ENCODE data around the gene ISM2.
A peak's percentile ranks its signal among the peaks of the same experiment; 100 is the strongest.

ISM2 gene

DNA sequence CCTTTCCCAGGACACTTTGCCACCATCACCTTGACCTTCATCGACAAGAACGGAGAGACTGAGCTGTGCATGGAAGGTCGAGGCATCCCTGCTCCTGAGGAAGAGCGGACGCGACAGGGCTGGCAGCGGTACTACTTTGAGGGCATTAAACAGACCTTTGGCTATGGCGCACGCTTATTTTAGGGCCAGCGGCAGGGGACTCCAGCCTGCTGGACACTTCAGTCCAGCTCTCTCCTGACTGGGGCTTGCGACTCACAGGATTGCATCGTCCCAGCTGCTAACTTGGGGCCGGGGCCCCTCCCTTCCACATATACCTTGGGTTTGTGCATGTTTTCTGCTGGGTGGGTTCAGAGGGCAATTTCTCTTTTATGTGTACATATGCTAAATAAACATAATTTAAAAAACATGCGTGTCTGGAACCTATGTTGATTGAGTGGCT is 29.5 kb downstream of the ISM2 start:
- peaks cover 34 to 42% of the 10 kb centered on the region in 2 donors for H3K36me3 ChIP-seq (ENCODE audit: control insufficient read depth in 2 of 2, insufficient read depth in 2 of 2, low read length in 2 of 2)
- H3K27me3 ChIP-seq (ENCODE audit: control insufficient read depth in 1 of 2, insufficient read depth in 2 of 2, low read length in 2 of 2): no peaks in the 10 kb centered on the region
- H3K9me3 ChIP-seq (ENCODE audit: control insufficient read depth in 2 of 2, low read length in 2 of 2): no peaks in the 10 kb centered on the region
- no peaks in the 10 kb centered on the region for H3K4me1 ChIP-seq (ENCODE audit: control insufficient read depth, insufficient read depth, low read length)
- no peak overlapping the region for H3K27ac ChIP-seq (ENCODE audit: low read length)
- H3K9ac ChIP-seq (ENCODE audit: low read length in 2 of 2): no peak overlapping the region
- no peak overlapping the region for H3K4me3 ChIP-seq (ENCODE audit: low read length in 2 of 2)

DNA sequence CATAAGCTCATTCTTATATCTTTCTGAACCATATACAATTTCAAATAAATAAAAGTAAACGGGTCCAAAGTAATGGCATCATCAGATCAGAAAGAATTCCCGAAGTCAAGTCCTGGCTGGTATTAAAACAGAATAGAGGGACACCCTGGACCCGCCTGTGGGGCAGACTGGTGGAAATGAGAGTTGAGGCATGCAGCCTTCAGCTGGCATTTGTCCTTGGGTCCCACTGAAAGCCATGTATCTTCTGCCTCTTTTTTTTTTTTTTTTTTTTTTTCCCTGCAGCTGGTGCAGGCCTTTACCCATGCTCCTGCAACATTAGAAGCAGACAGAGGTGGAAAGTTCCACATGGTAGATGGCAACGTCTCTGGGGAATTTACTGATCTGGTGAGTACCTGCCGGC is 30.8 kb downstream of the ISM2 start:
- H3K9ac ChIP-seq (ENCODE audit: low read length in 2 of 2): no peak overlapping the region
- no peaks in the 10 kb centered on the region for H3K27me3 ChIP-seq (ENCODE audit: control insufficient read depth in 1 of 2, insufficient read depth in 2 of 2, low read length in 2 of 2)
- peaks cover 39 to 52% of the 10 kb centered on the region in 2 donors for H3K36me3 ChIP-seq (ENCODE audit: control insufficient read depth in 2 of 2, insufficient read depth in 2 of 2, low read length in 2 of 2)
- no peak overlapping the region for H3K27ac ChIP-seq (ENCODE audit: low read length)
- H3K4me1 ChIP-seq (ENCODE audit: control insufficient read depth, insufficient read depth, low read length): no peaks in the 10 kb centered on the region
- H3K4me3 ChIP-seq (ENCODE audit: low read length in 2 of 2): no peak overlapping the region
- H3K9me3 ChIP-seq (ENCODE audit: control insufficient read depth in 2 of 2, low read length in 2 of 2): no peaks in the 10 kb centered on the region

DNA sequence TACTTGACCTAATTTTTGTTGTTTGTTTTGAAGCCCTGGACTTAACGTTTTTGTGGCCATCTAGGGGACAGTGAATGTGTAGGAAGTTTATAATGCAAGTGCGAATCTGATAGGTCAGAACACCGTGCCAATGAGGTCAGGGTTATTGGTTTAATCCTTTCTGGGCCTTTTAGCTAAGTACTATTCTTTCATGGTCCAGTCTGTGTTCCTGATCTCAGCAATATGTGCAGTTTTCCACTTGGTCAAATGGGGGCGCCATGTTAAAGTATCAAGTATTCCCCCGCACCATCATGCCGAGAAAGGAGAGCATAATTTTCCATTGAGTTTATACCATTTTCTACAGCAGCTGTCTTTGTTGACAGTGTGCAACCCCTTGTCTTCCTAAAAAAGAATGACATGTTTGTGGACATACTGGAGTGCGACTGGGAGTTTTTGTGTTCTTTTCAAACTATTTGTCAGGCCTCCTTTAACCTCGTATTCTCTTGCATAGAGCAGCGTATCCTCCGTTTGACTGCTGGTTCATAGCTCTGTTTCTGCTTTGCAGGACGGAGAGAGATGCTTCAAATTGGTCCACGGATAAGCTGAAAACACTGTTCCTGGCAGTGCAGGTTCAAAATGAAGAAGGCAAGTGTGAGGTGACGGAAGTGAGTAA is 39.4 kb downstream of the ISM2 start:
- no peak overlapping the region for H3K27ac ChIP-seq (ENCODE audit: low read length)
- H3K36me3 ChIP-seq (ENCODE audit: control insufficient read depth in 2 of 2, insufficient read depth in 2 of 2, low read length in 2 of 2): peaks cover 28 to 36% of the 10 kb centered on the region in 2 donors
- H3K4me1 ChIP-seq (ENCODE audit: control insufficient read depth, insufficient read depth, low read length): peaks cover 20% of the 10 kb centered on the region
- H3K9ac ChIP-seq (ENCODE audit: low read length in 2 of 2): peak overlapping the region in 1 of 2 donors; percentile 95
- H3K4me3 ChIP-seq (ENCODE audit: low read length in 2 of 2): peak overlapping the region; percentile 89 to 99
- no peaks in the 10 kb centered on the region for H3K27me3 ChIP-seq (ENCODE audit: control insufficient read depth in 1 of 2, insufficient read depth in 2 of 2, low read length in 2 of 2)
- no peaks in the 10 kb centered on the region for H3K9me3 ChIP-seq (ENCODE audit: control insufficient read depth in 2 of 2, low read length in 2 of 2)

DNA sequence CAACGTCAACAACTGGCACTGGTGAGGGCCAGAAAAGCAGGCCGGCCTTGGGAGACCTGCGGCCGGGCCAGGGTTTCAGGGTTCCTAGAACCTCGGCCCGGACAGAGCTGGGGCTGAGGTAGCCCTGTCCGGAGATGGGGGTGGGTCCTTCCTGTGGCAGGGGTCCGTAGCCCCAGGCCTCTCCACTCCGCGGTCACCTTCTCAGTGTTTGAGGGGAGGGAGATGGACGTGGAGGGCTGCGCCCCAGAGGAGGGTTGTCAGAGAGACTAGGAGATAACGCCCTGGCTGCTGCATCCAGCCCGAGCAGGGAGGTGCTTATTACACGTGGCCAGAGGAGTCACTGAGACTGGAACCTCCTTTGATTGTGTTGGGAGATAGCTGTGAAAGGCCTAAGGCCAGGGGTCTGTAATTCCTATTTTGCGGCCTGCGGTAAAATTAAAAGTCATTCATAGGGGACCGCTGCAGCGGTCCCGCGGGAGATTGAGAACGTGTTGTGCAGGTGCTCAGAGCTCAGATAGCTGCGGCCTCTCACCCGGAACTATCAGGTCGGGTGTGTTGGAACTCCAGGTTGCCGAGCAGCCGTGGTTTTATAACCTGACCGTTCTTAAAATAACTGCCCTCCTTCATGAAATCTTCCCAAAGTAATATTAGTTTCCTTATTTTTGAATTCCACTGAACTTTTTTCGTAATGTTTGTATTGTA is 40.2 kb downstream of the ISM2 start:
- H3K4me3 ChIP-seq (ENCODE audit: low read length in 2 of 2): peak overlapping the region; percentile 89 to 99
- no peaks in the 10 kb centered on the region for H3K9me3 ChIP-seq (ENCODE audit: control insufficient read depth in 2 of 2, low read length in 2 of 2)
- no peaks in the 10 kb centered on the region for H3K27me3 ChIP-seq (ENCODE audit: control insufficient read depth in 1 of 2, insufficient read depth in 2 of 2, low read length in 2 of 2)
- peaks cover 24 to 29% of the 10 kb centered on the region in 2 donors for H3K36me3 ChIP-seq (ENCODE audit: control insufficient read depth in 2 of 2, insufficient read depth in 2 of 2, low read length in 2 of 2)
- peak overlapping the region; percentile 95 to 98 for H3K9ac ChIP-seq (ENCODE audit: low read length in 2 of 2)
- H3K4me1 ChIP-seq (ENCODE audit: control insufficient read depth, insufficient read depth, low read length): peaks cover 20% of the 10 kb centered on the region
- H3K27ac ChIP-seq (ENCODE audit: low read length): peak overlapping the region; percentile 93

DNA sequence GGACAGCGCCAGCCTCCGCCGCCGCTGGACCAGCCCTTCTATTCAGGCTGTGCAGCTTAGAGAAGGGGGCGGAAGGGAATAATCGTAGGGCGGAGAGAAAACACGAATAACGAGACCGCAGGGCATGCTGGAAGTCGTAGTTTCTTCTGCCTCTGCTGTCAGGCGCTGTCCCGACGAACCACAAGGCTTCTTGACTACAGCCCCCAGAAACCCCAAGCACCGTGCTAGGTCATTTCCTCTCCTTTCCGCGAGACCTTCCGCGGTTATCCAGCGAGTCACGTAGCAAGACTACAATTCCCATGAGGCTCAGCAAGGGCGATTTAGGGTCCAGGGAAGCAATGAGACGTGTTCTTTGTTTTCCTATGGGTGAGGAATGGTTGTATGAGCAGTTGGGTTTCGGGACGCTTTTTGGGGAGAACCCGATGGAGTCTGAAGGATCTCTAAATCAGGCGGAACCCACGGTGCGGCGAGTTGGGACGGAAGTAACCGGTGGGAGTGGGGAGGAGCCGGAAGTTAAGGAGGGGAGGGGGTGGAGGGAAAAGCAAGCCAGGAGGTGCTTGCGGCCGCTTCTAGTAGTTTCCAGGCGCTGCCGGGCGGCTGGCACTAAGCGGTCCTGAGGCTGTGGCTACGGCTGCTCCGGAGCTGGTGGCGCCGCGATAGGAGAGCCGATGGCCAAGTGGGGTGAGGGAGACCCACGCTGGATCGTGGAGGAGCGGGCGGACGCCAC is 40.9 kb downstream of the ISM2 start, which contains the start of the genes AHSA1 and VIPAS39:
AHSA1 (plus strand) TSS at position 572 of the 727 bp plus-strand sequence; CDS start at position 669, 97 bp downstream.
VIPAS39 (minus strand) TSS at position 80 of the 727 bp plus-strand sequence. CDS start 3,499 bp downstream, outside the sequence.
- H3K4me1 ChIP-seq (ENCODE audit: control insufficient read depth, insufficient read depth, low read length): peaks cover 20% of the 10 kb centered on the region
- H3K27ac ChIP-seq (ENCODE audit: low read length): peak within 1 kb of the TSS; percentile 93
- no peaks in the 10 kb centered on the region for H3K9me3 ChIP-seq (ENCODE audit: control insufficient read depth in 2 of 2, low read length in 2 of 2)
- peak within 1 kb of the TSS; percentile 95 to 98 for H3K9ac ChIP-seq (ENCODE audit: low read length in 2 of 2)
- H3K4me3 ChIP-seq (ENCODE audit: low read length in 2 of 2): peak within 1 kb of the TSS; percentile 89 to 99
- peaks cover 27% of the 10 kb centered on the region in 2 donors for H3K36me3 ChIP-seq (ENCODE audit: control insufficient read depth in 2 of 2, insufficient read depth in 2 of 2, low read length in 2 of 2)
- H3K27me3 ChIP-seq (ENCODE audit: control insufficient read depth in 1 of 2, insufficient read depth in 2 of 2, low read length in 2 of 2): no peaks in the 10 kb centered on the region

DNA sequence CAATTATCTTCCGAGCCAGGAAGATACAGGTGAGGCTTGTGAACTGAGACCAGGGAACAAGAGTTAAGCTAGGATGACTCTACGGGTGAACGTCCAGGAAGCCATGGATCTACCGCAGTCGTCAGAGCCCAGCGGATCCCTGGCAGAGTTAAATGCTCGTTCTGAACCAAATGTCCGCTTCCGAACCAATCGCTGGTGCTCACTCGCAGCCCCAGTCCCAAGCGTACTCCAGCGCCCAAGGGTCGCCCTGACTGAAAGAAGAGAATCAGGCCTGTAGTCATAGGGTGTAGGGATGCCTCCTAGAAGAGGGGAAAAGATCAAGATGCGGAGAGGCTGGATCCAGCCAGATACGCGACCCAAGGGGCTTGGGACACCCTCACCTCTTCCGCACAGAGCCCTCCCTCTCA is 41.5 kb downstream of the ISM2 start:
- peaks cover 21 to 22% of the 10 kb centered on the region in 2 donors for H3K36me3 ChIP-seq (ENCODE audit: control insufficient read depth in 2 of 2, insufficient read depth in 2 of 2, low read length in 2 of 2)

DNA sequence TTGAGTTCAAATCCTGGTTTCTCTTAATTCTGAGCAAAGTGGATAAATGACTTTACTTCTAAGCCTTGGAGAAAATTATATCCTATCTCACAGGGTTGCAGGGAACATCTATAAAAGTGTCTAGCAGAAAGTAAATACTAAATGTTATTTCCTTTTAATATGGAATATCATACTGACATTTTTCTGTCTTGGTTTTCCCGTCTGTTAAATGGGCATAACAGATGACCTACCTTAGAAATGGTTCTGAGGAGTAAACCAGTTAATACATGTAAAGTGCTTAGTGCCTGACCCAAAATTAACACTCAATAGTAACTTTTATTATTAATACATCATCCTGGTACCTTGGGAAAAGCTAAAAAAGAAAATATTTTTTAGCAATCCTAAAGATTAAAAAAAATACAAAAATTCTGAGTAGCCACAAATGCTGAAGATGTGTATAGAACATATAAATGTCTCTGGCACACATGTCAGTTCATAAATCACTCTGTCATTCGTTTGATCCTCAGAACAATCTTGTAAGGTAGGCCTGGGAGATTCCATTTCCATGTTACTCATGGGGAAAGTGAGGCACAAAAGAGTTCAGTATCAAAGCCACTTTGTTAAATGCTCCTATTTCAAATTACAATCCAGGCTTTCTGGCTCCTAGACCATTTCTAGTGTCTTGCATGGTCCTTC is 42.5 kb downstream of the ISM2 start:
- Histone ChIP-seq H3K9ac (ENCODE audit: low read length in 2 of 2) (peak overlapping the region; percentile 95 to 98), H3K36me3 (ENCODE audit: control insufficient read depth in 2 of 2, insufficient read depth in 2 of 2, low read length in 2 of 2) (peaks cover 14 to 16% of the 10 kb centered on the region in 2 donors), H3K4me3 (ENCODE audit: low read length in 2 of 2) (peak overlapping the region; percentile 89 to 99)

More for the DNA sequence above, 41.5 kb downstream of the ISM2 start:
- Histone ChIP-seq H3K9me3 (ENCODE audit: control insufficient read depth in 2 of 2, low read length in 2 of 2) (no peaks in the 10 kb centered on the region), H3K27ac (ENCODE audit: low read length) (peak overlapping the region; percentile 93), H3K4me3 (ENCODE audit: low read length in 2 of 2) (peak overlapping the region; percentile 89 to 99), H3K9ac (ENCODE audit: low read length in 2 of 2) (peak overlapping the region; percentile 95 to 98), H3K27me3 (ENCODE audit: control insufficient read depth in 1 of 2, insufficient read depth in 2 of 2, low read length in 2 of 2) (no peaks in the 10 kb centered on the region), H3K4me1 (ENCODE audit: control insufficient read depth, insufficient read depth, low read length) (peaks cover 20% of the 10 kb centered on the region)

DNA sequence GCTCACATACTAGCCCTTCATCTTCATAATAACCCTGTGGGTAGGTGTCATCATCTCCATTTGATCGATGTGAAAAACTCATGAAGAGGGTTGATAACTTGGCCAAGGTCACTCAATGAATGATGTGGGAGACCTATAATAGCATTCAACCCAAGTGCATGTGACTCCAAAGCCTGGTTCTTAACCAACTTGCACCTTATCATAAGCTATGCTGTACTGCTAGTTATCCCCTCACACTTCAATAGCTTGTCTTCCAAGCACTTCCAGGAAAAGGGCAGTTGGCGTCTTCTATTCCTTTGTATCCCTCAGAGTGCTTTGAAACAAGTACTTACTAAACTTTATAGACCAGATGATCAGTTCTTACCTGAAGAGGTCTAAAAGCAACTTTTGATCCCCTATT is 56.4 kb downstream of the ISM2 start:
- Histone ChIP-seq H3K4me1 (ENCODE audit: control insufficient read depth, insufficient read depth, low read length) (no peaks in the 10 kb centered on the region), H3K27me3 (ENCODE audit: control insufficient read depth in 1 of 2, insufficient read depth in 2 of 2, low read length in 2 of 2) (no peaks in the 10 kb centered on the region), H3K9ac (ENCODE audit: low read length in 2 of 2) (no peak overlapping the region), H3K36me3 (ENCODE audit: control insufficient read depth in 2 of 2, insufficient read depth in 2 of 2, low read length in 2 of 2) (peaks cover 33 to 38% of the 10 kb centered on the region in 2 donors), H3K9me3 (ENCODE audit: control insufficient read depth in 2 of 2, low read length in 2 of 2) (no peaks in the 10 kb centered on the region), H3K4me3 (ENCODE audit: low read length in 2 of 2) (no peak overlapping the region), H3K27ac (ENCODE audit: low read length) (no peak overlapping the region)

More for the DNA sequence above, 42.5 kb downstream of the ISM2 start:
- peaks cover 20% of the 10 kb centered on the region for H3K4me1 ChIP-seq (ENCODE audit: control insufficient read depth, insufficient read depth, low read length)
- no peaks in the 10 kb centered on the region for H3K27me3 ChIP-seq (ENCODE audit: control insufficient read depth in 1 of 2, insufficient read depth in 2 of 2, low read length in 2 of 2)
- H3K27ac ChIP-seq (ENCODE audit: low read length): no peak overlapping the region
- no peaks in the 10 kb centered on the region for H3K9me3 ChIP-seq (ENCODE audit: control insufficient read depth in 2 of 2, low read length in 2 of 2)

DNA sequence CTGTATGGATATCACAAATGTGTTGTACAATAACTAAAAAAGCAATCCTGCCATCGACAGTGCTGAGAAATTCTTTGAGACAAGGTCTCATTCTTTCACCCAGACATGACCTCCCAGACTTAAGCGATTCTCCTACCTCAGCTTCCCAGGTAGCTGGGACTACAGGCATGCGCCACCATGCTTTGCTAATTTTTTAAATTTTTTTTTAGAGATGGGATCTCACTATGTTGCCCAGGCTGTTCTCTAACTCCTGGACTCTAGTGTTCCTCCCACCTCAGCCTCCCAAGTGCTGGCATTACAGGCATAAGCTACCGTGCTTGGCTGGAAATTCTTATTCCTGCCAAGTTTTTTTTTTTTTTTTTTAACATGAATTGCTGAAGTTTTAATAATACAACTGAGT is 58.8 kb downstream of the ISM2 start:
- Histone ChIP-seq H3K36me3 (ENCODE audit: control insufficient read depth in 2 of 2, insufficient read depth in 2 of 2, low read length in 2 of 2) (peaks cover 44 to 55% of the 10 kb centered on the region in 2 donors), H3K9me3 (ENCODE audit: control insufficient read depth in 2 of 2, low read length in 2 of 2) (no peaks in the 10 kb centered on the region)

DNA sequence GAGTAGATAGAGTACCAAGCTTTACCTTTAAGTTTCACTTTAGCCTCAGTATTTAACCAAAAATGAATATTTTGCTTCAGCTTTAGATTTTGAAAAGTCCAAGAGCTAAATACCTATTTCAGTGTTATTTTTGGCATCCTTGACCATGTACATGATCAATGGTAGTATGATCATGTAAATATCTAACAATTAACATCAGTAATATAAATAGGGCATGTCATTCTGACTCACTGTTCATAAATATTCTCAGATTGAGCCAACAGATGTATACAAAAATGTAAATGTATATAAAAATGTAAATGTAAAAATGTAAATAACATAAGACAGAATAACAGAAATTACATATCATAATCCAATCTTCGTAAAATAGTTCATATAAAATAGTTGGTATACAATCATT is 60.0 kb downstream of the ISM2 start:
- Histone ChIP-seq H3K9me3 (ENCODE audit: control insufficient read depth in 2 of 2, low read length in 2 of 2) (no peaks in the 10 kb centered on the region), H3K4me1 (ENCODE audit: control insufficient read depth, insufficient read depth, low read length) (no peaks in the 10 kb centered on the region), H3K9ac (ENCODE audit: low read length in 2 of 2) (no peak overlapping the region), H3K4me3 (ENCODE audit: low read length in 2 of 2) (no peak overlapping the region), H3K27ac (ENCODE audit: low read length) (no peak overlapping the region), H3K27me3 (ENCODE audit: control insufficient read depth in 1 of 2, insufficient read depth in 2 of 2, low read length in 2 of 2) (no peaks in the 10 kb centered on the region), H3K36me3 (ENCODE audit: control insufficient read depth in 2 of 2, insufficient read depth in 2 of 2, low read length in 2 of 2) (peaks cover 47 to 59% of the 10 kb centered on the region in 2 donors)

More for the DNA sequence above, 58.8 kb downstream of the ISM2 start:
- H3K9ac ChIP-seq (ENCODE audit: low read length in 2 of 2): no peak overlapping the region
- H3K27ac ChIP-seq (ENCODE audit: low read length): no peak overlapping the region
- H3K4me1 ChIP-seq (ENCODE audit: control insufficient read depth, insufficient read depth, low read length): no peaks in the 10 kb centered on the region
- H3K4me3 ChIP-seq (ENCODE audit: low read length in 2 of 2): no peak overlapping the region
- no peaks in the 10 kb centered on the region for H3K27me3 ChIP-seq (ENCODE audit: control insufficient read depth in 1 of 2, insufficient read depth in 2 of 2, low read length in 2 of 2)
